NCI-H1417 (cell line): ENCODE data around the gene CAMTA1.

Source experiments
- DNase-seq, 3 experiments: peaks; one replicate each; lab custom pipeline; 2025; lab: John Stamatoyannopoulos, UW

Gene CAMTA1

DNA sequence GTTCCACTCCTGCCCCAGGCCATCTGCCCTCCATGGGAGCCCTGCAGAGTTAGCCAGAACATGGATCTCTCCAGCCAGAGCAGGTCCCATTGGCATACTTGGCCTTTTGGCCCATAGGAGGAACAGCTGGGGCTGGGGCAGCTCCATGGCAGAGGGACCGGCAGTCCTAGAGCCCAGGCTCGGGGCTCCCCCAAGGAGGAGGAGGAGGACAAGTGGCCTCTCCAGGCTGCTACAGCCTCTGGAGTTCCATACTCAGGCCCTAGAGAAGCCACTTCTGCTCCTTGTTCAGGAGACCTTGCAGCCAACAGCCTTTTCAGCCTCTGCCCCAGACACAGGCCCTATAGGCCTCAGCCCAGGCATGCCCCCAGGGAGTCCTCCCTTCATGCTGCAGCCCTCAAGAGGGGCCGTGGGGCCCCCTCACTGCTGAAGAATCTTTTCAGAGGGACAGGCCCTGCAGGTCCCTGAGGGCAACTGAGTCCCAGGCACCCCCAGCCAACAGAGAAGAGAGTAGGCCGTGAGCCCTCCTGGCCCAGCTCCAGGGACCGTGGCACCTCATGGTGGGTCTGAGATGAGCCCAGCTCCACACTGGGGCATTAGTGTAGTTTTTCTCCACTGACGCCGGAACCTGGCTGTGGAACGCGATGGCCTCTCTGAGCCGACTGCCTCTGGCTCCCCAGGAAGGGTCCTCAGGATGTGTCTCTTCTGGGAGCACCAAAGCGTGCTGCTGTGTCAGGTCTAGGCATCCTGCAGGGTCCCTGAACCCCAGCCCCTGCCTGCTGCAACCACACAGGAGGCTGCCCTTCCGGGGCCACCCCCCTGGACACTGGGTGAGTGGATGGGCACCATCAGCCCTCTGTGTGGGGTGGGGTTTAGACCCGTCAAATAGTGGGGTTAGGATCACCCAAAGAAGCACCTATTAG lies 688.2 kb downstream of the CAMTA1 start:
- no peak for DNase-seq

DNA sequence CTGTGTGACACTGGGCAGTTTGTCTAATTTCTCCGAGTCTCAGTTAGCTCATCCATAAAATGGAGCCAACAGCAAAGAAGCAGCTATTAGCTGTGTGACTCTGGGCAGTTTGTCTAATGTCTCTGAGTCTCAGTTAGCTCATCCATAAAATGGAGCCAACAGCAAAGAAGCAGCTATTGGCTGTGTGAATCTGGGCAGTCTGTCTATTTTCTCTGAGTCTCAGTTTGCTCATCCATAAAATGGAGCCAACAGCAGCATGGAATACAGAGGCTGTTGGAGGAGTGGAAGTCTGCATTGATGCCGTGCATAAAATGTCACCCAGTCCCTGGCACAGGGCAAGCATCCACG lies 688.9 kb downstream of the CAMTA1 start:
- DNase-seq: no peak

DNA sequence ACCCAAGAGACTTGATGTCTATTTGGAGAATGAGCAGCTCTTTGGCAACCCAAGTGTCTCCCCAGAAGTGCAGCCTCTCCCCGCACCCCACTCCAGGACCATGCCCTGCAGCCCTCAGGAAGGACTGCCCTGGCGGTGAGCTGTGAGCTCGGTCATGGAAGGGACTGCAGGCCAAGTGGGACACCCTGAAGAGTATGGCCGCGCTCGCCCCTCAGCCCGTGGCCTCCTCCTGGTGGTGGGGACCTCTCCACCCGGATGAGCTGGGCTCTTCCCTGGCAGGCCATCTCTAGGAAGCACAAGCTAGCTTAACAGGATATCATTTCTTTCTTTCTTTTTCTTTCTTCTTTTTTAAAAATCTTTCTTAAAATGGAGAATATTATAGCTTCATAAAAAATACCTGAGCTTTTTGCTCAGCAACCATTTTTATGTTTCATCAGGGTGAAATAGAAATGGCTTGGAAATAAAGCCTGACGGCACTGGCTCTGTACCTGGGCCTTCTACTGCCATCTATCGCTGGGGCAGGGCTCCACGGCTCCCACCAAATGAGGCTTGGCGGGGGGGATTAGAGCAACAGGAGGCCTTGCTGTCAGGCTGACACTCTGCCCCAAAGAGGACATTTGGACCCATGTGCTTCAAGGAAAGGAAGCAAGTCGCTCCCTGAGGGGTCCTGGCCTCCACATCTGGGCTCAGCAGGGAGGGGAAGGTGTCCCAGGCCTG lies 689.7 kb downstream of the CAMTA1 start:
- DNase-seq: no peak

GRCh38 chr1:7475691-7476090 lies 690.4 kb downstream of the CAMTA1 start:
- DNase-seq: no peak

DNA sequence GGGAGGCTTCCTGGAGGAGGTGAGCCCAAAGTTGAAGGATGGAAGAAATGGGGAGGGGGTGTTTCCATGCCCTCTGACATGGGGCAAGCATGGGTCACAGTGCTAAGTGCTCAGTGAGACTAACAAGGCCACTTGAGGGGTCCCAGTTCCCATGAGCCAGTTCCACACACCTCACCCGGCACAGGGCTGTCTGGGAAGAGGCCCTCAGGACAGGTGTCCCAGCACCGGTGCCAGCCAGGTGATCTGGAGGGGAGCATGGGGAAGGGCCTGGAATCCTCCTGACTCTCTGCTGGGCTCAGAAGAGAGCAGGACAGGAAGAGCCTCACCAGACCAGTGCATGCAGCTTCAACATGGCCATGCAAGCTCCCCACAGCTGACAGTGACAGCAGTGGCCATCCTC lies 691.1 kb downstream of the CAMTA1 start:
- no peak for DNase-seq

GRCh38 chr1:7476861-7477547 lies 691.8 kb downstream of the CAMTA1 start:
- DNase-seq: no peak

- DNase-seq: no peak
Observed at GRCh38 chr1:7477593-7477992, 692.3 kb downstream of the CAMTA1 start.

- peak in 1 of 3 experiments; percentile 32 for DNase-seq
Observed at GRCh38 chr1:7478142-7478790, 693.0 kb downstream of the CAMTA1 start.

- peak; percentile 27 to 91 (median 58) for DNase-seq
Observed at GRCh38 chr1:7478809-7479499, 693.7 kb downstream of the CAMTA1 start.

DNA sequence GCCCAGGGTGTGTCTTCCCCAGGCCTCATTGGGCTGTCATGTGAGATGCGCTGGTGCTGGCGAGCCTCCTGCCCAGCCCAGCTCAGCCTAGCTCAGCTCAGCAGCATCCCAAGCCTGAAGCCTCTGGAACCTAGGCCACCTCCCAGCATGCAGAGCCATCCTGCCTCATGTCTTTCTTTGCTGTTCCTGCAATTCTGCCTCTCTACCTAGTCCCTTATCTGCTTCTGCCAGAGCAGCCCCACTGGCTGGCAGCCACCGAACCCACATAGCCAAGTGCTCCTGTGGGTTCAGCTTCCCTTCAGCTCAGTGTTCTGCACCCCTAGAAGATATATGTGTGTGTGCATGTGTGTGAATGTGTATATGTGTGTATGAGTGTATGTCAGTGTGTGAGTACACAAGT lies 694.3 kb downstream of the CAMTA1 start:
- DNase-seq: peak in 1 of 3 experiments; percentile 75

GRCh38 chr1:7481194-7481593 lies 695.9 kb downstream of the CAMTA1 start:
- DNase-seq: no peak

- no peak for DNase-seq
Observed at GRCh38 chr1:7482077-7482476, 696.8 kb downstream of the CAMTA1 start.

GRCh38 chr1:7482772-7483495 lies 697.7 kb downstream of the CAMTA1 start:
- DNase-seq: no peak

- no peak for DNase-seq
Observed at GRCh38 chr1:7483634-7484383, 698.6 kb downstream of the CAMTA1 start.

DNA sequence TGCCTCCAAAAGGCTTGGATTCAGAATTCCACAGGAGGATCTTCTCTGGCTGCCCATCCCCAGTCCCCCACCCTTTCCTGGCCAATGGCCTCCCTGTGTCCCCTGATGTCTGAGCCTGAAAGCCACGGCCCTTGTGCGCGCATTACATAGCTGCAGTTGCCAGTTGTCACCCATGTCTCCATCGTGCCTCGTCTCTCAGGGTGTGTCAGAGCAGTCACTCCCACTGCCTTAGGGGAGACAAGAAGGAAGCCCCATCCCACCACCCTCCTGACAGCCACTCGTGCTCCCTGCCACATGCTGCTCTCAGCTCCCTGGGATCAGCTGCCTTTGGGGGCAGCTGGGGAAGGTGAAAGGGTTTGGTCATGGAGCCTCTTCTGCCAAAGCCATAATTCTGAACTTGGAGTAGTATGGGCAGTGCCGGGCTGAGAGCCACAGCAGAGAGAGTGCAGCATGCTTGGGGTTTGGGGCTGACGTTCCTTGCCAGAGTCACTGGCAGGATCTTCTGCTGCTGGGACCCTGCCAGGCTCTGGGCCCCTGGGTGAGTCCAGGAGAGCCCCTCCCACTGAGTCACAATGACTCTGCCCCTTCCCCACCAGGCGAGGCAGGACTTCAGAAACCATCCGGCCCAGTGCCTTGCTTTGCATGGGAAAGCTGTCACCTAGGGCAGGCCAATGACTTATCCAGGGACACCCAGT lies 700.0 kb downstream of the CAMTA1 start:
- DNase-seq: no peak

GRCh38 chr1:7485826-7486225 lies 700.6 kb downstream of the CAMTA1 start:
- DNase-seq: no peak

DNA sequence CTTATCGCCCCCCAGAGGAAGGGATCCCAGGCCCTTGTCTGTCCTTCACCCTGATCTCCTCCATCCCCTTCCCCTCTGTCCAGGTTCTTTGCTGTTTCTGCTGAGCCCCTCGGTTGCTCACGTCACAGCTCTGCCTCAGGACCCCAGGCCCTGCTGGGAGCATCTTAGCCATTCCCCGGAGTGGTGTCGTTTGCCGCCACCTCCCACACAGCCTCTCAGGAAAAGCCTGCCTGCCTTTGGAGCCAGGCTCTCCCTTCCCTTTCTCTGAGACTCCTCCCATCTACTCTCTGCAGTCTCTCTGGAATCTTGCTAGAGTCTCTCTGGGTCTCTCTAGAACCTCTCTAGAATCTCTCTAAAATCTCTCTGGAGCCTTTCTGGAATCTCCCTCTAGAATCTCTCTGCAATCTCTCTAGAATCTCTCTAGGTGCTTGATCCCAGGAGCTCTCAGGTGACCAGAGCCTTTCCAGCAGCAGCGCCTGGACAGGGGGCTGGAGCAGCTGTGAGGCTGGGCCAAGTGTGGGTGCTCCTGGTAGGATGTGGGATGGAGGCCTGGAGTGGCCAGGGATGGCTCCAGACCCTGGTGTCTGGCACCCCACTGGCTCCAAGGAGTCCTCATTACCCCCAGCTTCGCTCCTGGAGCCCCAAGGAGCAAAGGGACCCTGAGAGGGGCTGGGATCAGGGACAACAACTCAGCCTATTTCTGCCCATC lies 702.7 kb downstream of the CAMTA1 start:
- no peak for DNase-seq

DNA sequence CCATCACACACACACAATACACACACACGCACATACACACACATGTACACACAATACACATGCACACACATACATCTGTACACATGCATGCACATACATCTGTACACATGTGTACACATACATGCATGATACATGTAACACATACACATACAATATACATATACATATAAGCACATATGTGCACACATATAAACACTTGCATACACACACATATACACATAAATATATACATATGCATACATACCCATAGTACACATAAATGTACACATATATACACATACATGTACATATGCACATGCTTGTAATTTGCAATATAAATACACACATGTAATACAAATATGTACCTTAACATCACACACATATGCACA lies 703.2 kb downstream of the CAMTA1 start:
- no peak for DNase-seq

DNA sequence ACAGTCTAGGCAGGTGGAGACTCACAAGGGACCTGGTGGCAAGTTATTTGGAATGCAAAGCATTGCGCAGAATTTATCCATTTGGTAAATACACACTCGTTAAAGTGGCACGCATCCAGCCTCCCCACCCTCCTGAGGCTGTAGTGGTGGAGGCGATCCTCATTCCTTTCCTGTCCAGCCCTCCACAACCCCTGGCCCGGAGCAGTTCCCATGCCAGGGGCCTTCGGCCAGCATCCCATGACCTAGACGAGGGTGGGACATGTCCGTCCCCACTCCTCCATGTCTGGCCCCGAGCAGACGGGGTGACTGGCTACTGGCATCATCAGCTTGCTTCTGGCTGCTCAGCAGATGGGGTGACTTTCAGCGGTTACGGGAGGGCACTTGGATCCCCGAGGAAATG lies 704.3 kb downstream of the CAMTA1 start:
- DNase-seq: no peak
